BJ (cell line): ENCODE measurements around the gene PIK3R6. TPM values are rescaled to one million over a fixed set of nuclear protein-coding genes. Genes with fewer than 3 reads are reported as not detected.

Source experiments
- CTCF ChIA-PET: fragments of 350-600 bp; formaldehyde crosslinking; extraction: SDS; loops from one replicate; lab custom pipeline; 2021; ENCODE audit warnings: antibody characterized with exemption, inconsistent platforms; lab: Yijun Ruan, JAX
- POLR2A ChIA-PET: fragments of 300-600 bp; sonication (Branson Sonifier 250); formaldehyde crosslinking; extraction: SDS; loops from one replicate; lab custom pipeline; 2021; ENCODE audit warnings: antibody characterized with exemption; lab: Charles Lee
- DNase-seq: peaks from one replicate; pipeline ENCODE4 v3.0.0-alpha.2; 2011; ENCODE audit warnings: low read depth
- H3K27me3 ChIP-seq: 2 replicates; pipeline ENCODE4 v1.6.0; 2011; ENCODE audit warnings: low read length; ENCODE audit not compliant: control insufficient read depth, insufficient read depth
- H3K36me3 ChIP-seq: 2 replicates; pipeline ENCODE4 v1.5.1; 2011; ENCODE audit warnings: low read length; ENCODE audit not compliant: control insufficient read depth, insufficient read depth
- H3K4me3 ChIP-seq: 2 replicates; pipeline ENCODE4 v1.5.1; 2011; ENCODE audit warnings: low read depth, mild to moderate bottlenecking, control low read depth, low read length
- polyA plus RNA-seq: library from polyadenylated mRNA; depleted of rRNA; stranded (reverse); fragments of >200 nt; gene quantifications from 2 replicates; pipeline ENCODE4 v1.2.3, GENCODE V29; 2011
- TF ChIP-seq, protein P1 (sequence below): IDR thresholded peaks from 2 replicates; pipeline ENCODE4 v1.5.1; 2011; ENCODE audit warnings: low read depth, mild to moderate bottlenecking, control low read depth, inconsistent platforms, low read length, moderate library complexity; ENCODE audit not compliant: insufficient read depth

Gene PIK3R6
- polyA plus RNA-seq, 1 experiment, result not detected

DNA sequence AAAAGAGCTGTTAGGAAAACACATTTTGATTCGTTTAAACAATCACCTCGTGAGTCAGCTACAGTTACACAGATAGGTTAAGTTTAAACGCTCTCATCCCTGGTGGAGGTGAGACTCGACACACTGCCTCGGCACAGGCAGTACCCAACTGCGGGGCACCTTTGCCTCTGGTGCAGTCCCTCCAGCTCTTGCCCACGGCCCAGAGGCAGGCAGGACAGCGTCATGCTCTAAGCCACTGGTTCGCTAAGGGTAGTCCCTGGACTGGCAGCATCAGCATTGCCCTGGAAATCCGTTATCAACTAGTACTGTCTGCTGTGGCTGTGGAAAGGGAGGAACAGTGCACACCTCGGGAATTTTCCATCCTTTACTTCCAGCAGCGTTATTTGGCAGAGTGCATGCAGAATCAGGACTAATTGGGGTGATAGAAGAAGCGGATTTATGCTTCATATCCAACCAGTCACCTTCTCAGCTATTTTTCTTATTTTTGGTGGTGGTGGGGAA, 3.7 kb upstream of the PIK3R6 start:
- no peaks in the 10 kb centered on the region; the same call in 1 of the 2 replicates for H3K27me3 ChIP-seq
- H3K4me3 ChIP-seq, result no peak overlapping the region
- POLR2A ChIA-PET, result no interaction called here
- CTCF ChIA-PET, result interaction anchor here (0.7 to 1.5 kb wide), 3 partner anchors 17 to 85 kb away, joined by 3 to 4 read pairs (median 4); no protein-coding TSS in a partner anchor
- TF ChIP-seq, protein P1, sequence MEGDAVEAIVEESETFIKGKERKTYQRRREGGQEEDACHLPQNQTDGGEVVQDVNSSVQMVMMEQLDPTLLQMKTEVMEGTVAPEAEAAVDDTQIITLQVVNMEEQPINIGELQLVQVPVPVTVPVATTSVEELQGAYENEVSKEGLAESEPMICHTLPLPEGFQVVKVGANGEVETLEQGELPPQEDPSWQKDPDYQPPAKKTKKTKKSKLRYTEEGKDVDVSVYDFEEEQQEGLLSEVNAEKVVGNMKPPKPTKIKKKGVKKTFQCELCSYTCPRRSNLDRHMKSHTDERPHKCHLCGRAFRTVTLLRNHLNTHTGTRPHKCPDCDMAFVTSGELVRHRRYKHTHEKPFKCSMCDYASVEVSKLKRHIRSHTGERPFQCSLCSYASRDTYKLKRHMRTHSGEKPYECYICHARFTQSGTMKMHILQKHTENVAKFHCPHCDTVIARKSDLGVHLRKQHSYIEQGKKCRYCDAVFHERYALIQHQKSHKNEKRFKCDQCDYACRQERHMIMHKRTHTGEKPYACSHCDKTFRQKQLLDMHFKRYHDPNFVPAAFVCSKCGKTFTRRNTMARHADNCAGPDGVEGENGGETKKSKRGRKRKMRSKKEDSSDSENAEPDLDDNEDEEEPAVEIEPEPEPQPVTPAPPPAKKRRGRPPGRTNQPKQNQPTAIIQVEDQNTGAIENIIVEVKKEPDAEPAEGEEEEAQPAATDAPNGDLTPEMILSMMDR, result no peak
- no peaks in the 10 kb centered on the region for H3K36me3 ChIP-seq
- no peak for DNase-seq

DNA sequence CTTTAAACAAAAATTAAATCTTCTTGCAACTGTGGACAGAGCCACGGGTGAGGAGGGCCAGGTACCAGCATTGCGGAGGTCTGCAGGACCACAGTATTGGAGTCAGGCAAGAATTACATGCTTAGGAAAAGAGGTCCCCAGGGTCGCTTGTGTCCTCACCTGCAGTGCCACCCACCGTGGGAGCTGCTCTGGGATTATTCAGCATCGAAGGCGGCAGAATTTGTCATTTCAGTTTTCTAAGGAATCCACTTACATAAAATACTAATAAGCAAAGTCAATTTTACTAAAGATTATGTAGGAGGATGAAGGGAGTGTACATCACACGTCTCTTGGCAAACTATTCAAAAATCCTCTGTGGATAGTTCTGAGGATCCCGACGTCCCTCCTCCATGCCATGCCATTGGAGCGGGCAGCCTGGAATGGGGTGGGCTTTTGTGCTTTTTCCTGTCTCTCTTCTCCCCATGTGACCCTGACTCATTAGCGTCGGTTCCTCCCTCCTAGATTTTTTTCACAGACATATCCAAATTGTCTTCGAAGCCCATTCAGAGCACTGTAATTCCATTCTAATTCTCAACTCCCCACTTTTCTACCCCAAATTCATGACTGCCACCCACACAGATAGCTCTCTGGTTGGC, 3.0 kb upstream of the PIK3R6 start:
- DNase-seq, result no peak
- no peak overlapping the region for H3K4me3 ChIP-seq
- H3K27me3 ChIP-seq, result no peaks in the 10 kb centered on the region; the same call in 1 of the 2 replicates
- CTCF ChIA-PET, result interaction anchor here (1.4 to 1.5 kb wide), 2 partner anchors 25 to 85 kb away, joined by 3 to 4 read pairs; no protein-coding TSS in a partner anchor
- no peaks in the 10 kb centered on the region for H3K36me3 ChIP-seq
- POLR2A ChIA-PET, result no interaction called here
- TF ChIP-seq, protein P1, result no peak

DNA sequence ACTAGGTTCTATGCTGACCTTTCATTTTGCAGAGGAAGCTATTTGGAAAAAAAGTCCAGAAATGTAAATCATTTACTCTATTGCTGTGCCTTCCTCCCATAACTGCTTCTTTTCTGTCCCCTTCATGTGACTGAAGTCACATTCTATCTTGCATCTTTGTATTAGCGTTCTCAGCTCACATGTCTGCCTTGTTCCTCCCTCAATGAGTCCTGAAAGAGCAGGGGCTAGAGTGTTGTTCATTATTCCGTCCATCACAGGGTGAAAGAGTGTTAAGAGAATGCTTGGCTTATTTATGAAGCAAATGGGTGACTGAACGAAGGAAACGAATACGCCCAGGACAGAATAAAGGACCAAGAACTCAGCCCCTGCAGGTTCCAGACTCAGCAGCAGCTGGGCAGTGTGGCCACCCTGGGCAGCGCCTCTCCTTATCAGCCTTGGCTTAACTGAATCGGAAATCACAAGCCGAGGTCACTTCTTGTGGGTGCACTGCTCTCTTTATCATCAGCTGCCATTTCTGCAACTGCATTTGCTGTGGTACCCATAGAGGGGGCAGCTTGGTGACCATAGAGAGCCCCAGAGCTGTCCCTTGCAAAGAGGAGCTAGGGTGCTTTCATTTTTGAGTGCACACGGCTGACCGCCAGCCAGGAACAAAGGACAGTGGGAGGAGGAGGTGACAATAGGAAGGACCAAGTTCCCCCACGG, 1.8 kb upstream of the PIK3R6 start:
- TF ChIP-seq, protein P1, result no peak
- H3K27me3 ChIP-seq, result no peaks in the 10 kb centered on the region; the same call in 1 of the 2 replicates
- no peak for DNase-seq
- H3K36me3 ChIP-seq, result no peaks in the 10 kb centered on the region
- no peak overlapping the region for H3K4me3 ChIP-seq
- ChIA-PET CTCF (no interaction called here), POLR2A (no interaction called here)

DNA sequence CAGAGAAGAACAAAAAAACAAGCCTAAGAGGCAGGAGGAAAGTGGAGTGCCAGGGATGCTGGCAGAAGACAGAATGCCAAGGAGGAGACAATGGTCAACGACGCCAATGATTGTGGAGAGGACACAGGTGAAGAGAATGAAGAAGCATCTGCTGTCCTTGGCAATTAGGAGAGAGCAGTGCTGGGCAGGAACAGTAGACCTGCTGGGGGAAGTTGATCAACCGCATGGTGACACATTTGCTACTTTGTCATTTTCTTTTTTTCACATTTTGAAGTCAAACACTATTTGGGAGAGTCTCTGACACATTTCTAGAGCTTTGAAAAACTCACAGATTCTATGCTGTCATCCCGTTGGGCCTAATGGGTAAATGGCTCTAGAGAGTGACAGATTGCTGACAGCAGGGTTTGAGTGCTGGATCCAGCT, 1.1 kb upstream of the PIK3R6 start:
- CTCF ChIA-PET, result no interaction called here
- no peak for DNase-seq
- Histone ChIP-seq H3K36me3 (no peaks in the 10 kb centered on the region), H3K4me3 (no peak overlapping the region), H3K27me3 (no peaks in the 10 kb centered on the region; the same call in 1 of the 2 replicates)
- POLR2A ChIA-PET, result no interaction called here
- TF ChIP-seq, protein P1, result no peak

DNA sequence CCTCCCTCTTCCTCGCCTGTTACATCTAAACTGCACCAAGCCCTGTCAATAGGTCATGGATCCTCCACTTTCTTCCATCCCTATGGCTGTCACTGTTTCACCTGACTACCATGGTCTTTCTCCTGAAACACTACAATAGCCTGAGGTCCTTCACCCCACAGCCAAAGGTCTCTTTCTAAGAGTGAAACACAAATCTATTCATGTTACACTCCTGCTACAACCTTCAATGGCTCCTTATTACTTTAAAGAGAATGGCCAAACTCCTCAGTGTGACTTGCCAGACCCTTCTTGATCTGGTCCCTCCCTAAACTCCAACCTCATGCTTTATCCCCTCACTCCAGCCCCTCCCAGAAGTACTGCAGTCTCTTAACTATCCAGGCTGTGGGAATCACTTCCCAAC, 618 bp upstream of the PIK3R6 start:
- H3K4me3 ChIP-seq, result no peak overlapping the region
- CTCF ChIA-PET, result no interaction called here
- H3K27me3 ChIP-seq, result no peaks in the 10 kb centered on the region; the same call in 1 of the 2 replicates
- DNase-seq, result no peak
- POLR2A ChIA-PET, result no interaction called here
- no peaks in the 10 kb centered on the region for H3K36me3 ChIP-seq
- TF ChIP-seq, protein P1, result no peak
